GM18868 (cell line): Measurements from ENCODE around the gene ALG11.
"Not testable (repeated sequence)": the region's sequence is repeated elsewhere in the genome, so short reads cannot be mapped to it uniquely, and the experiment has no call there.

ENCODE experiments used
- ATAC-seq: cut with Tn5 transposase; IDR thresholded peaks from one replicate; pipeline ENCODE4 v1.9.1; 2021; ENCODE audit warnings: mild to moderate bottlenecking, moderate library complexity; ENCODE audit not compliant: unreplicated experiment

ALG11 gene

GRCh38 chr13:52011632-52012511, at the start of gene ALG11:
TSS of gene ALG11 (plus strand) at chr13:52012398. CDS start at chr13:52012419, 21 bp downstream.
- peak; percentile 99 for ATAC-seq

- ATAC-seq = no peak
These were observed 46.0 kb upstream of the ALG11 start for GRCh38 chr13:51966186-51966585.

GRCh38 chr13:51967482-51968446, 44.4 kb upstream of the ALG11 start:
- ATAC-seq = no peak

GRCh38 chr13:51970349-51970748, 41.8 kb upstream of the ALG11 start:
- ATAC-seq = no peak

- no peak for ATAC-seq
These were observed 40.4 kb upstream of the ALG11 start for GRCh38 chr13:51971520-51972426.

- no peak for ATAC-seq
These were observed 37.7 kb upstream of the ALG11 start for GRCh38 chr13:51974482-51974881.

GRCh38 chr13:51976423-51976822, 35.8 kb upstream of the ALG11 start:
- ATAC-seq = no peak

- ATAC-seq = no peak
These were observed 35.3 kb upstream of the ALG11 start for GRCh38 chr13:51976890-51977289.

GRCh38 chr13:51977625-51978024, 34.6 kb upstream of the ALG11 start:
- no peak for ATAC-seq

GRCh38 chr13:51978796-51979556, 33.2 kb upstream of the ALG11 start:
- no peak for ATAC-seq

GRCh38 chr13:51980908-51981307, 31.3 kb upstream of the ALG11 start:
- no peak for ATAC-seq

GRCh38 chr13:51981355-51981754, 30.8 kb upstream of the ALG11 start:
- ATAC-seq = no peak

- ATAC-seq = not testable (repeated sequence)
These were observed 28.9 kb upstream of the ALG11 start for GRCh38 chr13:51983292-51983691.

- not testable (repeated sequence) for ATAC-seq
These were observed 27.3 kb upstream of the ALG11 start for GRCh38 chr13:51984904-51985303.

GRCh38 chr13:51988988-51989618, 23.1 kb upstream of the ALG11 start:
- no peak for ATAC-seq

- ATAC-seq = no peak
These were observed 18.5 kb upstream of the ALG11 start for GRCh38 chr13:51993713-51994112.

- no peak for ATAC-seq
These were observed 16.3 kb upstream of the ALG11 start for GRCh38 chr13:51995677-51996551.

- no peak for ATAC-seq
These were observed 15.6 kb upstream of the ALG11 start for GRCh38 chr13:51996641-51997040.
